Epidermal melanocyte (primary cell): ENCODE results near the gene MYBPH.
A peak's percentile ranks its signal among the peaks of the same experiment; 100 is the strongest.

Experiments used
- DNase-seq: peaks from one replicate; pipeline ENCODE4 v3.0.0; 2011; ENCODE audit warnings: low spot score; ENCODE audit not compliant: insufficient read length

The MYBPH gene

DNA sequence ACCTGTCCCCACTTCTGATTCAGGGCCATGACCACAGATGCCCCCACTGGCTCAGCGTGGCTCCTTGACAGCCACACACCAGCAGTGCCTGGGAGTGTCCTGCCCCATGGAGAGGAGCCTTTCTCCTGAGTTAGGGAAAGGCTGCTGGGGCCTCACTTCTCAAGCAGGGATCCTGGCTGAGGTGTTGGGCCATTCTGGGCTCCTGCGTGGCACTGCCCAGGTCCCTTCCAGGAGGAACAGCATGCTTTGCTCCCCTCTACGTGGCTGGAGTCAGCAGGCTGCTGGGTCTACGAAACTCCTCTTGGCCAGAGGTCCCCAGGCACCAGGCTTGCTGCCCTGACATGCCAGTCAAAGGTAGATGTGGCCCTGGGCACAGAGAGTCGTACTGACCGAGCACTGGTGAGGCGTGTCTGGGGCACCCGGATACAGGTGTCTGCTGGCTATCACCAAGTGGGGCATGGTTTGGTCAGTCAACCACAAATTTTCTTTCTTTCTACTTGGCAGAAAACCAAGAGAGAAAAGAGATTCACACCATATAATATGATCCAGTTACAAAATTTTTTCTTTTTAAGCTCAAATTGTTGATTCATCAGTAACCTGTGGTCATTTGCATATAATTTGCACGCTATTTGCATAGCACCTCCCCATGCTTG lies 44.0 kb downstream of the MYBPH start:
- no peak for DNase-seq

DNA sequence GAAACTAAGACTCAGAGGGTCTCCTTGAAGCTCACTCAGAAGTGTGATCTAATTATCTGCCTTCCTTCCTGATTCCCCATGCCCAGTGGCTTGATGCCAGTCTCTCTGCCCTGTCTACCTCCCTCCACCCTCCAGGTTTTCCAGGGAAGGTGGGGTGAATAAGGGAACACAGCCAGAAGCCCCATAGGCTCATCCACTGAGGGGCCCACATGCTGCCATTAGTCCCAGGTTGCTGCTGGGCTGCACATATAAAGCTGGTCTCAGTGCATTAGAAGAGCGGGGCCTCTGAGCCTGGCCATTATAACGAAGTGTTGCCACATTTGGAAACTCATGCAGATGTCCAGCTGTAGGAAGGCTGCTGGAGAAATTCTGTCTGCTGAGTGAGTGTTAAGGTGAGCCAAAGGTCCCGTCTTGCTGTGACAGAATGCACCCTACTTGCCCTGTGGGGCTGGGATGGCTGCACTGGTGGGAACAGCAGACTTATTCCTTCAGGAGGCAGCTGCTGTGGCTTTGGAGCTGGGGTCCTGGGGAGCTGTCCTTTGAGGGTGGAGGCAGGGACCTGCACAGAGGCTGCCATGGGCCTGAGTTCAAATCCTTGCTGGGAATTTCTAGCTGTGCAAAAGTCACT lies 45.2 kb downstream of the MYBPH start:
- DNase-seq, result peak; percentile 0

DNA sequence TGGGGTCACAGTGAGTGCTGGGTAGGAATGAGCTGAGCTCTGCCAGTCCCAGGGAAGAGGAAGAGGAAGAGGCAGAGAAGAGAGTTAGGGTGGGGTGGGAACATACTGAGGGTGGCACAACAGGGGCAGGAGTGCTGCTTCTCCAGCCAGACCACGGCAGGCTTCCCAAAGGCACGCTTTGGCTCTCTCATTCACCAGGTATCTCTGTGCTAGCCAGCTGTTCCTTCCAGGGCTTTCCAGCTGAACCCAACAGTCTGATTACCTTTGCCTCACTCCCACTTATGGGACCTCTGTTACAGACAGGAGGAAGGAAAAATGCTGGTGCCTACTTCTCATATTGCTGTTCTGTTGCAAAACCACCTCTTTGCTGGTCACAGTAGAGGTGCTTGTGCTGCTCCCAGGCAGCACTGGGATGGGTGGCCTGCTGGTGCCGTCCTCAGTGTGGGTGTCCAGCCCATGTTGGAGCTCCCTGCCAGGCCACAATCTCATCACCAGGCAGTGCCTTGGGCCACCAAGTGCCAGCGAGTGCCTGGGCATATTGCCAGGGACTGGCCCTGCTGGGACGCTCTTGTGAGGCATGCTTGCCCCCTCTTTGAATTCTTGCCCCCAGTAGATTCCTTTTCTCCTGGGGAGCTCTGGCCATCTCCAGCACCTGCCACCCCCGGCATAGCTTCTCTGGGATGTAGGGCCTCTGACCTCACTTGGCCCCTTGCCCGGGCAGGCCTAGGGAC lies 46.0 kb downstream of the MYBPH start:
- DNase-seq, result no peak

DNA sequence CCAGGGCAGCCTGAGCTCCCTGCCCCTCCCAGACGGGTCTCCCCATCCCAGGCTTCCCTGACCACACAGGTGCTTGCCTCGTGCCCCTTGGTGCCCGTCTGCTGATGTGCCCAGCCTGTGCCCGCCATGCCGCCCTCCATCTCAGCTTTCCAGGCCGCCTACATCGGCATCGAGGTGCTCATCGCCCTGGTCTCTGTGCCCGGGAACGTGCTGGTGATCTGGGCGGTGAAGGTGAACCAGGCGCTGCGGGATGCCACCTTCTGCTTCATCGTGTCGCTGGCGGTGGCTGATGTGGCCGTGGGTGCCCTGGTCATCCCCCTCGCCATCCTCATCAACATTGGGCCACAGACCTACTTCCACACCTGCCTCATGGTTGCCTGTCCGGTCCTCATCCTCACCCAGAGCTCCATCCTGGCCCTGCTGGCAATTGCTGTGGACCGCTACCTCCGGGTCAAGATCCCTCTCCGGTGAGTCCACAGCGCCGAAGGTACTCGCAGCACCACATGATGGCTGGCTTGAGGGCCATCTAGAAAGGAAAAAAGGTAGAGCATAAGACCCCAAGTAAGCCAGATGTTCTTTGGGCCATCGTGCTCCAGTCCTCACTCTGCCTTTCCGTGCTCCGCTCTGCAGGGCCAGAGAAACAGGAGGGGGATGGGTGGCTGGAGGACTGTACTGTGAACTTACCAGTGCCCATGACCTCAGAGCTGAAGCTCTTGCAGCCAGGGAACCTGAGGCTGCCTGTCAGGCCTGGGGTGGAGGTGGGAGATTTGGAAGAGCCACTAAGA lies 46.7 kb downstream of the MYBPH start:
- DNase-seq, result no peak

DNA sequence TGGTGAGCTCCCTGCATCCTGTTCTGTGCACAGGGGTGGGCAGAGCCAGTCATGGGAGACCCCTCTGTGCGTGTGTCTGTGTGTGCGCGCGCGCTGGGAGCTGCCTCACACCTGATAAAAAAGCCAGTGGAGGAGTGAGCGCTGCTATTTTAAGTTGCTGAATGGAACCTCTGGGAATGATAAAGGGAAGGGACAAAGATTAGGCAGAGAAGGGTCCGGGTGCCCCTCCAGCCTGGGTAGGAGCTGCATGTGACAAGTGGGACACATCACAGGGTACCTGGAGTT lies 47.3 kb downstream of the MYBPH start:
- DNase-seq, result no peak

DNA sequence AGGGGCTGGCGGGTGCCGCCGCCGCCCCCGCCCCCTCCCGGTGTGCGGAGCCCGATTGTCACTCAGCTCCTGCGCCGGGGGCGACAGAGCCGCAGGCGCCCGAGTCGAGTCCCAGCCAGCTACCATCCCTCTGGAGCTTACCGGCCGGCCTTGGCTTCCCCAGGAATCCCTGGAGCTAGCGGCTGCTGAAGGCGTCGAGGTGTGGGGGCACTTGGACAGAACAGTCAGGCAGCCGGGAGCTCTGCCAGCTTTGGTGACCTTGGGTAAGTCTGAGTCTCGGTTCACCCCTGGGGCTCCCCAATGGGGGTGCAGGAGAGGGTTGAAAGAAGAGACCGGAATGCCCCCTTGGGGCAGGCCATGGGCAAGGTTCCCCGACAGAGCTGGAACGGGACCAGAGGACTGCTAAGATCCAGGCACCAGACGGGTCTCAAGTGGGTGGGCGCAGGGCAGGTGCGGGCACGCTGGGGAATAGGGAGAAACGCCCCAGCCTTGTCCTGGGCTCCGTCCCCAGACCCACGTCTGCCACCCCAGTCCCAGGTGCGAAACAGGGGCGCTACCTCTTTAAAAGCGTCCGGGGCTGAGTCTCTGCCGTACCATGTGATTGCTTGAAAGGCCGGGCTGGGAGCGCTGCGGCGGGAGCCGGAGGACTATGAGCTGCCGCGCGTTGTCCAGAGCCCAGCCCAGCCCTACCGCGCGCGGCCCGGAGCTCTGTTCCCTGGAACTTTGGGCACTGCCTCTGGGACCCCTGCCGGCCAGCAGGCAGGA lies 47.8 kb downstream of the MYBPH start, which contains the start of gene ADORA1:
Gene ADORA1 (plus strand): TSS at position 61 of the 765 bp plus-strand sequence. CDS start 1,116 bp downstream, outside the sequence.
- no peak for DNase-seq

DNA sequence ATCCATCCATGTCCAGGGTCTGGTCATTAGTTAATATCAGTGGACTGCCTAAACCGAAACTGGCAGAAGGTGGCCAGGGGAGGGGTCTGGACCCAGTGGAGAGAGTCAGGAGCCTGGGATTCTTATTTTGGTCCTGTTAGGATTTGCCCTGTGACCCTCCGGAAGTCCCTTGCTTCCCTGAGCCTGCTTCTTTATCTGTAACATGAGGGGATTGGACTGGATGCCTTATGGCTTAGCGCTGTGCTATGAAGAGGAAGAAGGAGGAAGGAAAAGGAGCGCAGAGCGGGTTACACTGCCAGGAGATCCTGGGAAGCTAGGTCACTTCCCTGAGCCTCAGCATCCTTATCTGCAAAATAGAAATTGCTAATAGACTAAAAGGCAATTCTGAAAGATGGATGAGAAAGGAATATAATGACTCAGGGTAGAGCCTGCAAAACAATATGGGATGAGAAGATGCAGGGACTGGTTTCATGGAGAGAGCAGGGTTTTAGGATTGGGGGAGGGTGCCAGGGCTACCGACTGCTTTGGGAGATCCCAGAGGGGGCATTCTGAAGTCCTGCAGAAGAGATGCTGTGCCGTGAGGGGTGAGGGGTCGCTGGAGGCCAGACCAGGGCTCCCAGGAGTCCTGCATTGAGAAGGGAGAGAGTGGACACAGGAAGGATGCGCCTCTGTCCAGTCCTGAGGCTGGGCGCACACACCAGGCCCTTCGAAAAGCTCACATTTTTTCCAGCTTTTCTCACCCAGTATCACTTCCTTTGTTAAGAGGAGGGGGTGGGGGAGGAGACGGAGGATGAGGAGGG lies 48.6 kb downstream of the MYBPH start:
- no peak for DNase-seq

DNA sequence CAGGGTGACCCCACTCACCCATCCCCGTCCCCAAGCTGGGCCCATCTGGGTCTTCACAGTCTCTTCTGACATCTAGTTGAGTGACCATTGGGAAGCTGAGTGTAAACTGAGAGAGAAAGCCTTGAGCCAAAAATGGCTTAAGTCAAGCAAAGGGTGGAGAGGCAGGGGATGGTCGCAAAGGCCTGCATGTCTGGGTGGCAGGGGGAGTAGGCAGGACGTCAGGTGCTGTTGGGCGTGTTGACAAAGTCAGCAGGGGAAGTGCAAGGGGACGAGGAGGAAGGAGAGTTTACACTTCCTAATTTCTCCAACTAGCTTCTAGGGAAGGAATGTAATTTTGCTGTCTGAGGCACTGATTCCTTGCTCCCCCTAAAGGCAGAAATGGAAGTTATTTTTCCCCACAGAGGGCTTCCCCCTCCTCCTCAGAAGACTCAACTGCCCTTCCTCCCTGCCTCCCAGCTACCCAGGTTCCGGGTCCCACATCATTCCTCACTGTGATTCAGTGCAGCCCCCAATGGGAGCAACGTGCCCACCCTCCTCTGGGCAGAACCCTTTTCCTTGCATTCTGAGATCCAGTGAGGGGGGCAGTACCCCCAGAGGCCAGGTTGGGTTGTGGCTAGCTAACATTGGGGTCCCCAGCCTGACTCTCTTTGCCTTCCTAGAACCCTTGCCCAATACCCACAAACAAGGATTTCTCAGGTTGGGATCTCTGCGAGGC lies 49.3 kb downstream of the MYBPH start:
- DNase-seq, result no peak

DNA sequence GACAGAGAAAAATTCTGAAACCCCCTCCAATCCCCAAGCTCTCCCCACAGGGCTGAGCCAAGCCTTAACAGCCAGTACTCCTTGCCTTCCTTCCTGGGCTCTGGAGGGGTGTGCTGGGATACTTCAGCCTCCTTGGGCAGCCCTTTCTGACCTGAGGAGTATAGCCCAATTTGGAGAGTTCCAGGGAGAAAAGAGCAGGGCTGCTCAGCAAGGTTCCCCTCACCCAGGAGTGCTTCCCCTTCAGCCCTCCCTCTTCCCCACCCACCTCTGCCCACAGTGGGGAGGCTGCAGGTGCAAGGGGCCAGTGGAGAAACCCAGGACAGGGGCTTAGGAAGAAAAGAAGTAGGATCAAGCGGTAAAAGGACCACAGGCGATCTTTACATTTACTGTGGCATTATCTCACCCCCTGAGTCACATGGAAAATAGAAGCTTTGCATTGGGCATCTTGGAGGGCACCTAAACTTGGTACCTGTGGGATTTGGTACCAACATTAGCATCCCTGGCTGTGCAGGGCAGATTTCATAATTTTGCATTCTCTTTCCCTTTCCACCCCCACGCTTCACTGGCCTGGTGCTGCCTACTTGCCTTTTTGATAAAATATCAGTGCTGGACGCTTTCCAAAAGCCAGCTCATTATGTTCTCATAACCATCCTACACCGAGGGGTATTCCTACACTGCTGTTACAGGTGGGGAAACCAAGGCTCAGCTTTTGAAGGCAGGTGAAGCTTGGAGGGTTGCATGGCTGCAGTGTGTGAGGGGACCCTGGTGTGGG lies 50.9 kb downstream of the MYBPH start:
- DNase-seq, result no peak

DNA sequence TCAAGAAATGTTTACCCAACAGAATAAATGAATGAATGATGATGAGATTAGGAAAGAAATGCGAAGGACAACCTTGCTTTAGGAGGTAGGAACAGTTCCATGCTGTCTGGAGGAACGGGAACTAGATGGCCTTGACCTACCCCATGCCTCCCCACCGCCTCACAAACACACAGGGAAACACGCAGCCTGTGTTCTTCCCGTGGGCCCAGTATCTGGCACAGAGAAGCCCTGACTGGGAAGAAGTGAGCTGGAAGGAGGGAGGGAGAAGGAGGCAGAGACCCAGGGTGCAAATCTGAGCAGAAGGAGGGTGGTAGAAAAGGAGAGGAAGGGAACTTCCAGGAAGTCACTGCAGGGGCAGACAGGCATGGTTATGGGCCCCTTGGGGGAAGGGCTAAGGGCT lies 51.6 kb downstream of the MYBPH start:
- DNase-seq, result no peak

DNA sequence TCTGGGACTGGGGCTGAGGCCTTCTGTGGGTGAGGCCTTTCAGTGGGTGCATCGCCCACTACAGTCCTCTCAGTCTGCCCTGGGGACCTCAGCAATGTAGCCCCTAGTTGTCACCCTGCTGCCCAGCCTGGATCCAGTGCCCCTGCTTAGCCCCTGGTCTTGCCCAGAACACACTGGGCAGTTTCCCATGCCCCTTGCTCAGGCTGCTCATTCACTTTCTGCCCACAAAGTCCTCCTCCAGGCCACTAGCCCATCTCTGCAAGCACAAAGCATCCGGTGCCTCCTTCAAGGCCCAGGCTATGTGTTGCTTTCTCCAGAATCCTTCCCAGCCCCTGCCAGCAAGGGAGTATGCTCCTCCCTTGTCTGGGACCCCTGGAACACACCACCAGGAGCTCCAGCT lies 53.5 kb downstream of the MYBPH start:
- no peak for DNase-seq

DNA sequence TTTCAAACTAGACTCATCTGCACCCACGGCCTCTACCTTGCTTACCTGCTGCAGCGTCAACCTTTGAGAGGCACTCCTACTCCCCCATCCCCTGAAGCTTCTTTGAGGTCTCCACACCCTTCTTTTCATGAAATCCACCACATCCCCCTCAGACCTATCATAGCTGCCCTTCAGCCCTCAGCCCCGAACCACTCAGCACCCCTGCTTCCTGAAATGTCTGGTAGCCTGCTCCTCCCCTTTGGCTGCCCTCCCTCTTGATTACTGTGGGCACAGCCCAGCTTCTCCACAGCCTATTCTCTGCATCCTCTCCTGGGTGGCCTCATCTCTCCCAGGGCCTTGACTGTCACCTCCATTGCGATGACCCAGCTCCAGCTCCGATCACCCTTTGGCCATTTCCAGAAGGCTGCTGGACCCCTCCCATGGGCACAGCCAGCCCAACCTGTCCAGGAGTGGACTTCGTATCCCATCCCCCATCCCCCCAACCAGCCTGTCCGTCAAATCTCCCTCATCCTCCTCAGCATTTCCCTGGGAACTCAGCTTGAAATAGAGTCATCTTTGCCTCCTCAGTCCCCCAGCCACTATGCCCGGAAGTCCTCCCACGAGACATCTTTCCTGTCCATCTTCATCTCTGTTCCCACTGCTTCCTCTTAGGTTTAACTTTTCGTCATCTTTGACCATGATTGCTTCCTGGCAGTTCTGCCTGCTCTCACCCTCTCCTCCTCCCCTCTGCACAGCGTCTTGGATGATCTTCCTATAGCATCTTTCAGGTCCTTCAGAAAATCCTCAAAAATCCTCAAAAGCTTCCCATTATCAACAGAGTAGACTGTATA lies 54.2 kb downstream of the MYBPH start:
- no peak for DNase-seq

DNA sequence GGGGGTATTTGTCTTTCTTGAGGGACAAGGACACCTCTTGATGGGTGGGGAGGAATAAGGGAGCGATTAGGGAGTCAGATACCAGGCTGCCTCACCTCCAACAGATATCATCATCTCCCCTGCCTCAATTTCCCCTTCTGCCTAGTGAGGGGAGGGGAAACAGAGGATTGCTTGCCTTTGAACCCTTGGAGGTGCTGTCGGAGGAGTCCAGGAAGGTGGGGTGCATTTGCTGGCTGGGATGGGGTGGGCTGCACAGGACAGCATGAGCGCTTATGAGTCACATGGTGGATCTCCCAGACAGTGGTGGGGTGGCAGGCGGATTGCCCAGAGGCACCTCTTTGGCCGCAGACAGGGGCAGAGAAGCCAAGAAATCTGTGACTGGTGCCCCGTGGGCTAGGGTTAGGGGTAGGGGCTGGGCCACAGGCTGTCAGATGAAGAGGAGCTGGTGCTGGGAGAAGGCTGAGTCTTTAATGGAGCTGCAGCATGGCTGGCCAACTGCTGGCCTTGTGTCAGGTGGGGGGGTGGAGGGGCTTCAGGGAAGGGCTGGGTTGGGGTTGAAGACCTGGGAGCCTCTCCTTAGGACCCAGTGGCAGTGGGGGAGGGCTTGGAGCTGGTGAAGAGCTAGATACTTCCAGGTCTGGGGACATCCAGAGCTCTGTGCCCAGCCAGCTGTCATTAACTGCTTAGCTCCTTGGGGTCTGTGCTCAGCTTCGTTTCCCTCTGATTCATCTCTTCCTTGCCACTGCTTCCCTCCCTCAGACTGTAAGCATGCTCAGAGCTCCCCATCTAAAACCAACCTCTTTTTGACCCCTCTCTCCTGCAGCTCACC lies 55.1 kb downstream of the MYBPH start:
- DNase-seq, result no peak
